Cardiac muscle cell (in vitro differentiated cells and primary cell): ENCODE results near the gene TTC12. TPM values are rescaled to one million over a fixed set of nuclear protein-coding genes. Genes with fewer than 3 reads are reported as not detected.
A peak's percentile ranks its signal among the peaks of the same experiment; 100 is the strongest.

ENCODE experiments used
- DNase-seq, 2 donors: peaks; one replicate each; pipeline versions ENCODE4 v3.0.0 to v3.0.0-alpha.2; 2010 to 2017; ENCODE audit warnings: low read depth in 1 of 2, low spot score in 1 of 2
- H3K27ac ChIP-seq: fragments of 200-600 bp; sonication (generic); 2 replicates; pipeline ENCODE4 v1.5.1; 2016
- H3K27me3 ChIP-seq: fragments of 200-600 bp; sonication (generic); 2 replicates; pipeline ENCODE4 v1.6.0; 2016; ENCODE audit warnings: control low read depth
- H3K36me3 ChIP-seq: fragments of 200-600 bp; sonication (generic); 2 replicates; pipeline ENCODE4 v1.5.1; 2016; ENCODE audit warnings: control low read depth
- H3K4me1 ChIP-seq: fragments of 200-600 bp; sonication (generic); 2 replicates; pipeline ENCODE4 v1.8.1; 2017; ENCODE audit warnings: low read depth, mild to moderate bottlenecking, mixed run types
- H3K4me3 ChIP-seq: fragments of 200-600 bp; sonication (generic); 2 replicates; pipeline ENCODE4 v1.5.1; 2016; ENCODE audit warnings: mild to moderate bottlenecking
- H3K9me3 ChIP-seq: fragments of 200-600 bp; sonication (generic); 2 replicates; pipeline ENCODE4 v1.5.1; 2017; ENCODE audit warnings: low read depth, mild to moderate bottlenecking, control low read depth
- CTCF ChIP-seq: IDR thresholded peaks from 2 replicates; pipeline ENCODE4 v1.5.1; 2012; ENCODE audit warnings: low read depth, mild to moderate bottlenecking, low read length
- polyA plus RNA-seq: library from polyadenylated mRNA; unstranded; fragments of >200 nt; fragmentation: Nextera tagmentation; extraction: Ambion mirVana; gene quantifications from 2 replicates; pipeline ENCODE4 v1.2.1, GENCODE V29; 2016
- total RNA-seq: library from RNA; depleted of rRNA; stranded (reverse); fragments of >200 nt; gene quantifications from 2 replicates; pipeline ENCODE4 v1.2.3, GENCODE V29; 2016

The TTC12 gene
- total and polyA plus RNA-seq, 2 experiments from 2014 or later = 19.4 to 30.5 TPM

- peak overlapping the region; percentile 90 for H3K27ac ChIP-seq
- H3K27me3 ChIP-seq = no peaks in the 10 kb centered on the region
- TF ChIP-seq CTCF = no peak
- H3K9me3 ChIP-seq = no peaks in the 10 kb centered on the region
- H3K4me1 ChIP-seq = peaks cover 39% of the 10 kb centered on the region
- no peaks in the 10 kb centered on the region for H3K36me3 ChIP-seq
- H3K4me3 ChIP-seq = no peak overlapping the region
- DNase-seq = peak in 1 of 2 donors; percentile 13
Observed at GRCh38 chr11:113375402-113375801, 61.0 kb downstream of the TTC12 start.

GRCh38 chr11:113376156-113376555 is 61.8 kb downstream of the TTC12 start:
- Histone ChIP-seq H3K9me3 (no peaks in the 10 kb centered on the region), H3K4me3 (no peak overlapping the region), H3K36me3 (no peaks in the 10 kb centered on the region), H3K27ac (peak overlapping the region; percentile 90), H3K4me1 (peaks cover 39% of the 10 kb centered on the region), H3K27me3 (no peaks in the 10 kb centered on the region)
- TF ChIP-seq CTCF = no peak
- DNase-seq = peak; percentile 44 to 73

- peak overlapping the region; percentile 35 for H3K27ac ChIP-seq
Observed at GRCh38 chr11:113377681-113378412, 63.5 kb downstream of the TTC12 start.

GRCh38 chr11:113378692-113379091 is 64.3 kb downstream of the TTC12 start:
- TF ChIP-seq CTCF = no peak
- H3K36me3 ChIP-seq = no peaks in the 10 kb centered on the region
- H3K4me3 ChIP-seq = no peak overlapping the region
- peaks cover 40% of the 10 kb centered on the region for H3K4me1 ChIP-seq
- no peaks in the 10 kb centered on the region for H3K9me3 ChIP-seq
- DNase-seq = no peak
- H3K27me3 ChIP-seq = no peaks in the 10 kb centered on the region
- H3K27ac ChIP-seq = no peak overlapping the region

More at GRCh38 chr11:113377681-113378412, 63.5 kb downstream of the TTC12 start:
- Histone ChIP-seq H3K9me3 (no peaks in the 10 kb centered on the region), H3K36me3 (no peaks in the 10 kb centered on the region), H3K4me1 (peaks cover 39% of the 10 kb centered on the region), H3K4me3 (no peak overlapping the region), H3K27me3 (no peaks in the 10 kb centered on the region)
- TF ChIP-seq CTCF = no peak
- peak in 1 of 2 donors; percentile 40 for DNase-seq

GRCh38 chr11:113382121-113382520 is 67.7 kb downstream of the TTC12 start:
- Histone ChIP-seq H3K4me1 (peaks cover 17% of the 10 kb centered on the region), H3K27me3 (no peaks in the 10 kb centered on the region), H3K9me3 (no peaks in the 10 kb centered on the region), H3K27ac (no peak overlapping the region), H3K4me3 (no peak overlapping the region), H3K36me3 (no peaks in the 10 kb centered on the region)
- DNase-seq = no peak
- TF ChIP-seq CTCF = no peak
